Erythroblast (primary cell): ENCODE results near the gene NDUFAF5.

Experiments used
- GATA1 ChIP-seq: IDR thresholded peaks from 2 replicates; pipeline ENCODE4 v1.6.1; 2011; ENCODE audit warnings: low read depth, mild to moderate bottlenecking, control low read depth, low read length, moderate library complexity
- POLR2A ChIP-seq: IDR thresholded peaks from 2 replicates; pipeline ENCODE4 v1.6.1; 2011; ENCODE audit warnings: mild to moderate bottlenecking, low read length

GRCh38 chr20:13741879-13742278, 42.9 kb upstream of the NDUFAF5 start:
- TF ChIP-seq POLR2A (no peak), GATA1 (no peak)
